Activated T-helper 17 cell treated with anti-CD3 and anti-CD28 coated beads, Interleukin-2, amount 50 U/mL, for 72 hours (primary cell): ENCODE data around the gene AMMECR1. TPM values are rescaled to one million over a fixed set of nuclear protein-coding genes. Genes with fewer than 3 reads are reported as not detected.

Source experiments
- ATAC-seq: fragments of 150-1000 bp; cut with Tn5 transposase; replicated peaks from 2 replicates; pipeline ENCODE4 v1.10.0; 2021; ENCODE audit warnings: mild to moderate bottlenecking, moderate library complexity
- H3K27ac Mint-ChIP-seq: one replicate; pipeline ENCODE4 v1.8.0; 2022; ENCODE audit warnings: mixed read lengths
- H3K27me3 Mint-ChIP-seq: one replicate; pipeline ENCODE4 v1.8.0; 2022; ENCODE audit warnings: mixed read lengths
- H3K36me3 Mint-ChIP-seq: one replicate; pipeline ENCODE4 v1.8.0; 2022; ENCODE audit warnings: low read depth, mild to moderate bottlenecking, mixed read lengths
- H3K4me1 Mint-ChIP-seq: one replicate; pipeline ENCODE4 v1.8.0; 2022; ENCODE audit warnings: mixed read lengths
- H3K4me3 Mint-ChIP-seq: one replicate; pipeline ENCODE4 v1.8.0; 2022; ENCODE audit warnings: mild to moderate bottlenecking, mixed read lengths
- H3K9me3 Mint-ChIP-seq: one replicate; pipeline ENCODE4 v1.8.0; 2022; ENCODE audit warnings: mixed read lengths
- total RNA-seq, 2 donors: library from RNA; stranded (reverse); gene quantifications; one replicate each; pipeline ENCODE4 v1.2.3, GENCODE V29; 2022

AMMECR1 gene
- total RNA-seq, 2 donors from 2014 or later = 7.9 to 10.3 TPM

GRCh38 chrX:110321081-110321480, 3.2 kb upstream of the AMMECR1 start:
- H3K4me3 Mint-ChIP-seq = no peak overlapping the region
- no peak overlapping the region for H3K27ac Mint-ChIP-seq
- no peaks in the 10 kb centered on the region for H3K36me3 Mint-ChIP-seq
- H3K4me1 Mint-ChIP-seq = no peaks in the 10 kb centered on the region
- H3K27me3 Mint-ChIP-seq = no peaks in the 10 kb centered on the region
- ATAC-seq = no peak
- H3K9me3 Mint-ChIP-seq = no peaks in the 10 kb centered on the region

- Mint-ChIP-seq H3K9me3 (no peaks in the 10 kb centered on the region), H3K27me3 (no peaks in the 10 kb centered on the region), H3K4me1 (no peaks in the 10 kb centered on the region), H3K4me3 (no peak overlapping the region), H3K27ac (no peak overlapping the region), H3K36me3 (no peaks in the 10 kb centered on the region)
- no peak for ATAC-seq
These were observed 2.6 kb upstream of the AMMECR1 start for GRCh38 chrX:110320381-110320987.

- Mint-ChIP-seq H3K9me3 (no peaks in the 10 kb centered on the region), H3K36me3 (no peaks in the 10 kb centered on the region), H3K4me1 (peaks cover 3% of the 10 kb centered on the region), H3K27me3 (no peaks in the 10 kb centered on the region), H3K4me3 (peak overlapping the region; percentile 90), H3K27ac (peak overlapping the region; percentile 88)
- ATAC-seq = no peak
These were observed 731 bp upstream of the AMMECR1 start for GRCh38 chrX:110318664-110318968.

- no peaks in the 10 kb centered on the region for H3K9me3 Mint-ChIP-seq
- peak; percentile 34 for ATAC-seq
- peaks cover 3% of the 10 kb centered on the region for H3K4me1 Mint-ChIP-seq
- no peaks in the 10 kb centered on the region for H3K27me3 Mint-ChIP-seq
- H3K36me3 Mint-ChIP-seq = no peaks in the 10 kb centered on the region
- peak overlapping the region; percentile 90 for H3K4me3 Mint-ChIP-seq
- H3K27ac Mint-ChIP-seq = peak overlapping the region; percentile 88
These were observed 645 bp downstream of the AMMECR1 start for GRCh38 chrX:110317061-110317819.

GRCh38 chrX:110316351-110317060, 1.4 kb downstream of the AMMECR1 start:
- H3K9me3 Mint-ChIP-seq = no peaks in the 10 kb centered on the region
- no peak for ATAC-seq
- H3K36me3 Mint-ChIP-seq = no peaks in the 10 kb centered on the region
- H3K4me1 Mint-ChIP-seq = peaks cover 3% of the 10 kb centered on the region
- peak overlapping the region; percentile 88 for H3K27ac Mint-ChIP-seq
- no peaks in the 10 kb centered on the region for H3K27me3 Mint-ChIP-seq
- H3K4me3 Mint-ChIP-seq = peak overlapping the region; percentile 90

- Mint-ChIP-seq H3K9me3 (no peaks in the 10 kb centered on the region), H3K36me3 (no peaks in the 10 kb centered on the region), H3K27ac (no peak overlapping the region), H3K4me1 (peaks cover 11% of the 10 kb centered on the region), H3K4me3 (peak overlapping the region; percentile 90), H3K27me3 (no peaks in the 10 kb centered on the region)
- no peak for ATAC-seq
These were observed 2.3 kb downstream of the AMMECR1 start for GRCh38 chrX:110315551-110315950.

- Mint-ChIP-seq H3K4me3 (peak overlapping the region; percentile 43), H3K9me3 (no peaks in the 10 kb centered on the region), H3K36me3 (peaks cover 4% of the 10 kb centered on the region), H3K27ac (peak overlapping the region; percentile 31), H3K4me1 (peaks cover 17% of the 10 kb centered on the region), H3K27me3 (no peaks in the 10 kb centered on the region)
- ATAC-seq = peak; percentile 64
These were observed 6.3 kb downstream of the AMMECR1 start for GRCh38 chrX:110311437-110312230.

- peak; percentile 96 for ATAC-seq
- peaks cover 17% of the 10 kb centered on the region for H3K4me1 Mint-ChIP-seq
- no peaks in the 10 kb centered on the region for H3K27me3 Mint-ChIP-seq
- no peaks in the 10 kb centered on the region for H3K9me3 Mint-ChIP-seq
- peak overlapping the region; percentile 31 for H3K27ac Mint-ChIP-seq
- peaks cover 4% of the 10 kb centered on the region for H3K36me3 Mint-ChIP-seq
- H3K4me3 Mint-ChIP-seq = peak overlapping the region; percentile 43
These were observed 7.0 kb downstream of the AMMECR1 start for GRCh38 chrX:110310896-110311295.

GRCh38 chrX:110310000-110310790, 7.7 kb downstream of the AMMECR1 start:
- Mint-ChIP-seq H3K36me3 (peaks cover 4% of the 10 kb centered on the region), H3K9me3 (no peaks in the 10 kb centered on the region), H3K4me1 (peaks cover 17% of the 10 kb centered on the region), H3K4me3 (peak overlapping the region; percentile 43), H3K27ac (peak overlapping the region; percentile 31), H3K27me3 (no peaks in the 10 kb centered on the region)
- ATAC-seq = no peak

GRCh38 chrX:110308220-110308619, 9.7 kb downstream of the AMMECR1 start:
- no peak for ATAC-seq
- no peak overlapping the region for H3K4me3 Mint-ChIP-seq
- no peaks in the 10 kb centered on the region for H3K9me3 Mint-ChIP-seq
- H3K27ac Mint-ChIP-seq = no peak overlapping the region
- H3K27me3 Mint-ChIP-seq = no peaks in the 10 kb centered on the region
- peaks cover 4% of the 10 kb centered on the region for H3K36me3 Mint-ChIP-seq
- peaks cover 20% of the 10 kb centered on the region for H3K4me1 Mint-ChIP-seq

- peak overlapping the region; percentile 31 for H3K27ac Mint-ChIP-seq
- H3K9me3 Mint-ChIP-seq = no peaks in the 10 kb centered on the region
- ATAC-seq = peak; percentile 95
- peaks cover 4% of the 10 kb centered on the region for H3K36me3 Mint-ChIP-seq
- H3K4me3 Mint-ChIP-seq = peak overlapping the region; percentile 6
- H3K27me3 Mint-ChIP-seq = no peaks in the 10 kb centered on the region
- peaks cover 6% of the 10 kb centered on the region for H3K4me1 Mint-ChIP-seq
These were observed 13.0 kb downstream of the AMMECR1 start for GRCh38 chrX:110304884-110305283.

- H3K27me3 Mint-ChIP-seq = no peaks in the 10 kb centered on the region
- peak overlapping the region; percentile 31 for H3K27ac Mint-ChIP-seq
- H3K9me3 Mint-ChIP-seq = no peaks in the 10 kb centered on the region
- peak overlapping the region; percentile 6 for H3K4me3 Mint-ChIP-seq
- ATAC-seq = peak; percentile 20
- peaks cover 2% of the 10 kb centered on the region for H3K36me3 Mint-ChIP-seq
- peaks cover 6% of the 10 kb centered on the region for H3K4me1 Mint-ChIP-seq
These were observed 13.5 kb downstream of the AMMECR1 start for GRCh38 chrX:110304371-110304770.

GRCh38 chrX:110302975-110303374, 14.9 kb downstream of the AMMECR1 start:
- H3K9me3 Mint-ChIP-seq = no peaks in the 10 kb centered on the region
- no peak overlapping the region for H3K27ac Mint-ChIP-seq
- H3K4me1 Mint-ChIP-seq = peaks cover 6% of the 10 kb centered on the region
- H3K4me3 Mint-ChIP-seq = no peak overlapping the region
- no peaks in the 10 kb centered on the region for H3K36me3 Mint-ChIP-seq
- no peak for ATAC-seq
- H3K27me3 Mint-ChIP-seq = no peaks in the 10 kb centered on the region

- H3K4me3 Mint-ChIP-seq = no peak overlapping the region
- ATAC-seq = no peak
- no peaks in the 10 kb centered on the region for H3K9me3 Mint-ChIP-seq
- no peaks in the 10 kb centered on the region for H3K36me3 Mint-ChIP-seq
- H3K27me3 Mint-ChIP-seq = no peaks in the 10 kb centered on the region
- no peak overlapping the region for H3K27ac Mint-ChIP-seq
- H3K4me1 Mint-ChIP-seq = peaks cover 6% of the 10 kb centered on the region
These were observed 16.7 kb downstream of the AMMECR1 start for GRCh38 chrX:110301194-110301593.
